ENCODE measurements around the gene FXR2. TPM values are rescaled to one million over a fixed set of nuclear protein-coding genes. Genes with fewer than 3 reads are reported as not detected.

The FXR2 gene
- total and polyA plus RNA-seq, 10 of the 15 experiments (the other 5 are each of a cell fraction or from before 2014, with no cell fraction given), result 1.6 to 33.3 (median 22.0) TPM

- no peak for TF ChIP-seq EGR1 (IDR thresholded peaks at IDR 0.05; ENCODE audit: borderline replicate concordance in 1 of 2, low read depth in 2 of 2, low read length in 2 of 2)
- TF ChIP-seq BMI1 (IDR thresholded peaks at IDR 0.05; ENCODE audit: borderline replicate concordance), result peak; percentile 88
- no peak; the same call in 1 of the 2 replicates for TF ChIP-seq EED (IDR thresholded peaks at IDR 0.05; ENCODE audit: low read depth)
- TF ChIP-seq RBBP5 (conservative IDR thresholded peaks at IDR 0.05), result no peak
- TF ChIP-seq MEF2B (IDR thresholded peaks at IDR 0.05; ENCODE audit: partially characterized antibody, poor library complexity, severe bottlenecking), result no peak
- TF ChIP-seq HSF1 (IDR thresholded peaks at IDR 0.05; ENCODE audit: low read depth, low read length), result no peak
- no peak for TF ChIP-seq BRCA1 (IDR thresholded peaks at IDR 0.05; ENCODE audit: low read depth, low read length)
- peak; percentile 99 for TF ChIP-seq PML (IDR thresholded peaks at IDR 0.05; ENCODE audit: low read length)
- peak; percentile 95 for TF ChIP-seq YY1 (IDR thresholded peaks at IDR 0.05; ENCODE audit: low read depth, low read length)
- TF ChIP-seq TCF7 (IDR thresholded peaks at IDR 0.05; ENCODE audit: borderline replicate concordance), result no peak
- TF ChIP-seq WRNIP1 (IDR thresholded peaks at IDR 0.05; ENCODE audit: borderline replicate concordance, low read depth, low read length), result peak; percentile 62; the same call in 1 of the 2 replicates
Observed at GRCh38 chr17:7572588-7573323, 41.9 kb downstream of the FXR2 start (continued).
